Erythroblast (primary cell): ENCODE results near the gene MYO1H.

Experiments used
- GATA1 ChIP-seq: IDR thresholded peaks from 2 replicates; pipeline ENCODE4 v1.6.1; 2011; ENCODE audit warnings: low read depth, mild to moderate bottlenecking, control low read depth, low read length, moderate library complexity
- POLR2A ChIP-seq: IDR thresholded peaks from 2 replicates; pipeline ENCODE4 v1.6.1; 2011; ENCODE audit warnings: mild to moderate bottlenecking, low read length

DNA sequence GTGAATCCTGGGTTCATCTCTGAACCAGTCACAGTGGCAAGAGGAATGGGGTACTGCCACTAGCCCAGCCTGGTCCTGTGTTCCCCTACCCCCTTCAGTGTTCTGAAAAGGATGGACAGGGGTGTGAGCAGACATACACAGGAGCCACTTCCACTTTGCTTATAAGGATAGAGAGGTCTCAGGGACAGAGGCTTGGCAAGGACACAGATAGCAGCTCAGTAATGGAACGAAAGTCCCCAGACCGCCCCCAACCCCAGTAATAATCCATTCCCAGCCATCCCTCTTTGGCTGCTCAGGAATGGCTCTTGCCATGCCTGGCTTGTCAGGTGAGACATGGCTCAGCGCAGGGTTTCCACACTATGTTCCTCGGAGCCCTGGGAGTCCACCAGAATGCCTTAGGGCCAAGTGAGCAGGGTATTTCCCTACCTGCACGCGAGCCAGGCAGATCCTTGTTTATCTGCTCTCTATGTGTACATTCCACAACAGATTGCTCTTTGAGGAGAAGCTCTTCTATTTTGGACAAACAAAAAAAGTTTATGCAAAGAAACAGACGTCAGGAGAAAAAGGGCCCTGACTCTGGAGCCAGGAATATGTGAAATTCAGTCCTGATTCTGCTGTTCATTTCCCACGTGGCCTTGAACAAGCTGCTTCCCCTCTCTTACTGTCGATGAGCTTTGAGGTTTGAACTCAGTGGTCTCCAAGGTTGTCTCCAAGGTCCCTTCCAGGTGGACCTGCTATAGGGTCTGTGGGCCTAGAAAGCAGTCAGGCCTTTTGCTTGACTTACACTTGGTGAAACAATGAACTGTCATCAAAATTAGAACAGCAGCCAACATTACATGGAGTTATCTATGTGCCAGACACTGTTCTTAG is 139.7 kb downstream of the MYO1H start:
- no peak for TF ChIP-seq POLR2A
- TF ChIP-seq GATA1: no peak
